Measurements from ENCODE around the gene TPP1. TPM values are rescaled to one million over a fixed set of nuclear protein-coding genes. Genes with fewer than 3 reads are reported as not detected.
A peak's percentile ranks its signal among the peaks of the same experiment; 100 is the strongest.

TPP1 gene
- total RNA-seq, 1 donor from 2014 or later: 207 TPM

GRCh38 chr11:6655790-6656583, 36.8 kb upstream of the TPP1 start, which contains the start of gene DCHS1:
Gene DCHS1 (minus strand): TSS chr11:6655809. CDS start chr11:6641613, 14,196 bp downstream.
- peak within 1 kb of the TSS; percentile 36 for H3K27ac ChIP-seq
- DNase-seq: no peak

GRCh38 chr11:6655020-6655789, 36.0 kb upstream of the TPP1 start:
- peaks cover 8% of the 10 kb centered on the region for H3K27me3 ChIP-seq
- H3K9me3 ChIP-seq: no peaks in the 10 kb centered on the region
- peaks cover 7% of the 10 kb centered on the region for H3K4me1 ChIP-seq
- H3K4me3 ChIP-seq: peak overlapping the region; percentile 47
- intact Hi-C loops (cut with DNase I): no loop called here
- DNase-seq (peak; percentile 68), ATAC-seq (peak; percentile 66)
- H3K27ac ChIP-seq: peak overlapping the region; percentile 36
- TF ChIP-seq, protein P1, sequence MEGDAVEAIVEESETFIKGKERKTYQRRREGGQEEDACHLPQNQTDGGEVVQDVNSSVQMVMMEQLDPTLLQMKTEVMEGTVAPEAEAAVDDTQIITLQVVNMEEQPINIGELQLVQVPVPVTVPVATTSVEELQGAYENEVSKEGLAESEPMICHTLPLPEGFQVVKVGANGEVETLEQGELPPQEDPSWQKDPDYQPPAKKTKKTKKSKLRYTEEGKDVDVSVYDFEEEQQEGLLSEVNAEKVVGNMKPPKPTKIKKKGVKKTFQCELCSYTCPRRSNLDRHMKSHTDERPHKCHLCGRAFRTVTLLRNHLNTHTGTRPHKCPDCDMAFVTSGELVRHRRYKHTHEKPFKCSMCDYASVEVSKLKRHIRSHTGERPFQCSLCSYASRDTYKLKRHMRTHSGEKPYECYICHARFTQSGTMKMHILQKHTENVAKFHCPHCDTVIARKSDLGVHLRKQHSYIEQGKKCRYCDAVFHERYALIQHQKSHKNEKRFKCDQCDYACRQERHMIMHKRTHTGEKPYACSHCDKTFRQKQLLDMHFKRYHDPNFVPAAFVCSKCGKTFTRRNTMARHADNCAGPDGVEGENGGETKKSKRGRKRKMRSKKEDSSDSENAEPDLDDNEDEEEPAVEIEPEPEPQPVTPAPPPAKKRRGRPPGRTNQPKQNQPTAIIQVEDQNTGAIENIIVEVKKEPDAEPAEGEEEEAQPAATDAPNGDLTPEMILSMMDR (IDR thresholded peaks at IDR 0.05): no peak
- H3K36me3 ChIP-seq: no peaks in the 10 kb centered on the region

More at GRCh38 chr11:6655790-6656583, 36.8 kb upstream of the TPP1 start, which contains the start of gene DCHS1:
- Histone ChIP-seq H3K4me1 (peaks cover 7% of the 10 kb centered on the region), H3K36me3 (no peaks in the 10 kb centered on the region), H3K27me3 (peaks cover 8% of the 10 kb centered on the region), H3K9me3 (no peaks in the 10 kb centered on the region), H3K4me3 (peak within 1 kb of the TSS; percentile 47)
- intact Hi-C loops (cut with DNase I): no loop called here
- ATAC-seq: peak; percentile 48
- TF ChIP-seq, protein P1 (IDR thresholded peaks at IDR 0.05): no peak

DNA sequence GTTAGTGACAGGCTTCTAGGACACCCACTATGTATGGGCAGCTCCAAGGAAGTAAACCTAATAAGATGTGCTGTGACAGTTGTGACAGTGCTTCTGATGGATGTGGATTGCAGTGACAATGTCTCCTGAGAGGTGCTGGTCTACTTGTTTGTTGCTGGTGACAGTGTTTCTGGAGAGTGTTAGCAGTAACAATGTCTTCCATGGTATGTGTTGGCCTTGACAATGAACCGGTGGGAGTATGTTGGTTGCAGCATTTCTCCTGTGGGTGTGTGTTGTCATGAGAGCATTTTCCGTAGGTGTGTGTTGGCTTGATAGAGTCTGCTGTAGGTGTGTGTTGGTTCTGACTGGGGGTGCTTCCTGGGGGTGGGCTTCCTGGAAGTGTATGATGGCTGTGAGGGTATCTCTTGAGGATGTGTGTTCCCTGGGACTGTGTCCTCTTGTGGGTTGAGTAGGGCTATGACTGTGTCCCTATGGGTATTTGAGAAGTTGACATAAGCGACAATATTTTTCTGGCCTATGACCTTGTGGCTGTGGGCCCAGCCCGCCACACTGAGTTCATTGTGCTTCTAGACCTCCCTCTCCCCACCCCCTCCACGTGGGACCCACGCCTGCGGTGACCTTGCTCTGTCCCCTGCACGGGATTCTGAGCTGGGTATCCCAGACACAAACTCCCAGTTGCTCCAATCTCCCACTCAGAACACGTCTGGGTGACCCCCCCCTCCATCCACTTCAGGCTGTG, 35.2 kb upstream of the TPP1 start:
- Histone ChIP-seq H3K4me3 (peak overlapping the region; percentile 47), H3K36me3 (no peaks in the 10 kb centered on the region), H3K4me1 (peaks cover 7% of the 10 kb centered on the region), H3K9me3 (no peaks in the 10 kb centered on the region), H3K27ac (peak overlapping the region; percentile 36), H3K27me3 (peaks cover 8% of the 10 kb centered on the region)
- TF ChIP-seq, protein P1 (IDR thresholded peaks at IDR 0.05): no peak
- DNase-seq (no peak), ATAC-seq (peak; percentile 8)
- intact Hi-C loops (cut with DNase I): no loop called here

GRCh38 chr11:6653656-6654055, 34.4 kb upstream of the TPP1 start:
- TF ChIP-seq, protein P1 (IDR thresholded peaks at IDR 0.05): no peak
- Histone ChIP-seq H3K27me3 (peaks cover 8% of the 10 kb centered on the region), H3K4me3 (no peak overlapping the region), H3K4me1 (peaks cover 7% of the 10 kb centered on the region), H3K9me3 (no peaks in the 10 kb centered on the region), H3K36me3 (no peaks in the 10 kb centered on the region), H3K27ac (no peak overlapping the region)
- DNase-seq: no peak
- intact Hi-C loops (cut with DNase I): no loop called here
- ATAC-seq: no peak

DNA sequence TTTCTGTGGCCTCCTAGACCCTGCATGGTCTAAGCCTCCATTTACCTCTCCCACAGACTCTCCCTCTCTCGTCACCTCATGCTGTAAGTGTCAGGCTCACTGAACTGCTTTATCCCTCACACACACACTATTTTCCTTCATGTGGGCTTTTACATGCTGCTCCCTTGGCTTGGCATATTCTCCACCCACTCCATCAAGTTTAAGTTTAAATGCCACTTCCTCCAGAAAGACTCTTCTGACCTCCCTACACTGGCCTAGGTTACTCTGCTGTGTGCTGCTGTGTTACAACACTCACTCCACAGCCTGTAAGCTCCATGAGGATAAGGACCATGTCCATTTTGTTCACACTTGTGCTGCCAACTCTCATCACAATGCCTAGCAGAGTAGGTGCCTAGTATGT, 33.9 kb upstream of the TPP1 start:
- Histone ChIP-seq H3K36me3 (no peaks in the 10 kb centered on the region), H3K27me3 (peaks cover 8% of the 10 kb centered on the region), H3K4me1 (peaks cover 7% of the 10 kb centered on the region), H3K9me3 (no peaks in the 10 kb centered on the region), H3K4me3 (no peak overlapping the region), H3K27ac (no peak overlapping the region)
- ATAC-seq: no peak
- no peak for DNase-seq
- TF ChIP-seq, protein P1 (IDR thresholded peaks at IDR 0.05): no peak
- intact Hi-C loops (cut with DNase I): no loop called here
